ENCODE results near the gene ADGRB3.

ADGRB3 gene

DNA sequence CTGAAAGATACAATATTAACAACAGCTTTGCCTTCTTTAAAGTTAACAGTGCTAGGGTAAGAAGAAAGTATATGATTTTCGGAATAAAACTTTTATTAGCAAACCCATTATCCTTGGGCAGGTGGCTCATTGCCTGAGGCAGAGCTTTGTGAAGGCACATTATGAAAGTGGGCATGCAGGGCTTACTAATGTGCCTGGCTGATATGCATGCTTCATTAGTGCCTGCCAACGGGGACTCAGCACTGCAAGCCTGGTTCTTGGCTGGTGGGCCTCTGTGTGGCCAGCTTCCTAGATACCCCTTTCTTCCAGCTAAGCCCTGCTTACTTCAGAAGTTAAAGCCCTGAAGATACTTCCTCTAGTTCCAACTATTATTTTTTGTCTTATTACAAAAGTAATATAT lies 481.6 kb downstream of the ADGRB3 start:
- TF ChIP-seq GATA2 (IDR thresholded peaks at IDR 0.05; ENCODE audit: low read depth, low read length) (no peak), GATA3 (IDR thresholded peaks at IDR 0.05; ENCODE audit: low read depth, low read length) (no peak)

DNA sequence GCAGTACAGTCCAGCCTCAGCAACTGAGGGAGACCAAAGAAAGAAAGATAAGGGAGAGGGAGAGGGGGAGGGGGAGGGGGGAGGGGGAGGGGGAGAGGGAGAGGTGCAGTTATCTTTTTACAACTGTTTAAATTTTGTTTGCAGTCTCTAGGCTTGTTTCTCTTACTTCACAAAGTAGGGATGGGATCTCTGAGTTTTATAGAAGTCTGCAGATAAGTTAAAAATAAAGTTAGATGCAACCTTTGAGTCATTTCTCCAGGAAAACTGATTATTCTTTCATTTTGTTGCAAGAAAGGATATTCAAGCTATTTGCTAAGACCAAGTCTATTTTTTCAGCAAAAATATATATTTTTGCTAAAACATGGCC lies 487.3 kb downstream of the ADGRB3 start:
- TF ChIP-seq GATA2 (IDR thresholded peaks at IDR 0.05; ENCODE audit: low read depth, low read length): no peak
- no peak for TF ChIP-seq GATA3 (IDR thresholded peaks at IDR 0.05; ENCODE audit: low read depth, low read length)

DNA sequence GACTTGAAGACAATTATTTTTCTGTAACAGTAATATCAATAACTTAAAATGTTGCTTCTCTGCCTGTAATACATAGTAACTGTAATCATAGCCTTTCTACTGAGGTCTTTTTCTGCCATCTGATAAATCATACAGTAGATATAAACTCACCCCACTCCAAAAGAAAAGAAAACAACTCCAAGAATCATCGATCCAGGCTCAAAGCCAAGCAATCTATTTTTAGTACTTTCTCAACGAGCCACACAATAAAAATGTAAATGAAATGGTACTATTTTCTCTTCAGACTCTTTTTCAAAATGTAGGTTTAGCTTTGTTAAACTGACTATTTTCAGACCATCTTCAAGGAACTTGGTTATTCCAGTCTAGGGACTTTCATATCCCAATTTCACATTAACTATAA lies 493.3 kb downstream of the ADGRB3 start:
- TF ChIP-seq GATA3 (IDR thresholded peaks at IDR 0.05; ENCODE audit: low read depth, low read length) (no peak), GATA2 (IDR thresholded peaks at IDR 0.05; ENCODE audit: low read depth, low read length) (no peak)

DNA sequence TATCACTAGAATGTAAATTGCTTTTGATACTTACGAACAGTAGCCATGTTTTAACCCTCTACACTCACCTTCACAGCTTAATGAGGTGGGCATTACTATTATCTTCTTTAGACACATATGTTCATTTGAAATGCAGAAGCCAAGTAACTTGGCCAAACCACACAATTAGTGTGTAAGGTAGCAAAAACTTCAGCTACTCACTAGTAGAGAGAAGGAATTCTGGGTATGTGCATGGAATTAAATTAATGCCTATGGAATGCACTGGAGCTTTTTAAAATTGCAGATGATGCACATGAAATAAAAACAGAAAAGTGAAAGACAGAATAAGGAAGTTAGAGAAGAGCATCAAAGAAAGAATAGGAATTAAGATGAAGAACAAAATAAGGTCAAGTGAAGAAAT lies 494.0 kb downstream of the ADGRB3 start:
- no peak for TF ChIP-seq GATA2 (IDR thresholded peaks at IDR 0.05; ENCODE audit: low read depth, low read length)
- TF ChIP-seq GATA3 (IDR thresholded peaks at IDR 0.05; ENCODE audit: low read depth, low read length): no peak

DNA sequence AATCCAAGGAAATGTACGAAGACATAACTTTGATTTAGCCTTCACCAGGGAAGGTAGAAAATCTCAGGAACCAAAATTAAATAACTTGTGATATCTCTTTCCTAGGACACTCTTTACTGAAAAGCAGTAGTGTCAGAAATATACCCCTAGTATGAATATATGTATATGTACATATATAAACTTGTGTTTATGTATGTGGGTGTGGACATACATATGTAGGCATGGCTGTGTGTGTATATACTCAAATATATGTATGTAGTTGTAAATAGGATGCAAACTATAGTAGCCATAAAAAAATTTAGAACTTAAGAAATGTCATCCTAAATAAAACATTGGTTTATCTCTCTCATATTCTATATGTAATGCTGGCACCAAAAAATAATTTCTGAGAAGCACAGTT lies 500.8 kb downstream of the ADGRB3 start:
- no peak for TF ChIP-seq GATA2 (IDR thresholded peaks at IDR 0.05; ENCODE audit: low read depth, low read length)

DNA sequence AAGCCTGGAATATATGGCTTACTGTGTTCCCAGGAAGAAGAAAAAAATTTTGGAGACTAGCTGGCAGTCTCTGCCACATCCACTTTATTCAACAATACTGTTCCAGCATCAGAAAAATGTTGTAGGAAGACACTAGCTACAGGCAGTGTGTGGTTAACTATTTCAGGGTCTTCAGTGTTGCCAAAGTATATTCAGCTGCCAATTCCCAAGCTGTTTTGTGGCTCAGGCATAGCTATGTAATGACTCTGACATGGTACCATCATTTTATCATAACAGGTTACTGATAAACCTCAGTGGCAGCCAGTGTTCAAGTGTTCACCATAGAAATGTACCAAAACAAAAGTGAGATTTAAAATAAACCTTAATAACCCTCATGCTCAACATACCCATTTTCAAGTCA lies 503.1 kb downstream of the ADGRB3 start:
- no peak for TF ChIP-seq GATA2 (IDR thresholded peaks at IDR 0.05; ENCODE audit: low read depth, low read length)
- TF ChIP-seq GATA3 (IDR thresholded peaks at IDR 0.05; ENCODE audit: low read depth, low read length): no peak

DNA sequence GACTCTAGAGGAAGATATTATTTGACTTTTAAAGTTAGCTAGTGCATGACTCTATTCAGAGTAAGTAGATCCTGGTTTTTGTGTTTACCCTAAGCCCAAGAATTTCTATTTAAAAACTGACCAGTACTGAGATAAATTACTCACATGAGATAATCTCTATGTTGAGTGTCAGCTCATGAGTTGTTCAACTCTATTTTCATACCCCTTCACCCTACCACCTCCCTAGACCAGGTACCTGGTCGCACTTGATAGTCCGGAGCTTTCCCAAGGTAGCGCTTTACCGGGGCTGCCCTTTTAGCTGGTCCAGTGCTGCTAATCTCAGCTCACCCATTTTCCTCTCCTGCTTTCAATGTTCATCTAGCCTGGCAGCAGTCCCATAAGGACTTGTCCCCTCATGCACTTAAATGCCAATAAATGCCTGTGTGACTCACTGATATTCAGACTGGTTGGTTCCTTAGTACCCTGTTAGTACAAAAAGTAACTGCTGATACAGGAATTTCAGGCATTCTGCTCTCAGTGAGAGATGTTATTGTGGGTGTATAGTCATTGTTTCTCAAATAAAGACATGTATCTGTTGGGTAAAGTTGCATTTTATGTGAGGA lies 503.9 kb downstream of the ADGRB3 start:
- TF ChIP-seq GATA2 (IDR thresholded peaks at IDR 0.05; ENCODE audit: low read depth, low read length) (no peak), GATA3 (IDR thresholded peaks at IDR 0.05; ENCODE audit: low read depth, low read length) (no peak)

DNA sequence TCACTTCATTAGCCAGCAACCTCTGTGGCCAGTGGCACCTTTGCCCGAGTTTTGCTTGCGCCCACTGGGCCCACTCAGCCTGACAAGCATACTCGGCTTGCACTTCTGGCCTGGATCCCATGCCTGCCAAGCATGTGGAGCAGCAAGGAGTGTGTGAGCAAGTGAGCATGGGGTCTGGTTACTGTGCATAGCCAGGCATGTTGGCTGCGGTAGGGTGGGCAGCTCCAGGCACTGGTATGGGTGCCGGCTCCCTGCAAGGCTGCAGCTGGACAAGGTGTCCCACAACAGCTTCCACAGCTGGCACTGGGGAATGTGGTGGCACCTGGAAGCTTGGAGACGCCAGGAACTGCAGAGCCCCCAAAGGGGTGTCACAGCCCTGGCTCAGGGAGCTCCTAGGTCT lies 510.0 kb downstream of the ADGRB3 start:
- TF ChIP-seq GATA2 (IDR thresholded peaks at IDR 0.05; ENCODE audit: low read depth, low read length) (no peak), GATA3 (IDR thresholded peaks at IDR 0.05; ENCODE audit: low read depth, low read length) (no peak)

DNA sequence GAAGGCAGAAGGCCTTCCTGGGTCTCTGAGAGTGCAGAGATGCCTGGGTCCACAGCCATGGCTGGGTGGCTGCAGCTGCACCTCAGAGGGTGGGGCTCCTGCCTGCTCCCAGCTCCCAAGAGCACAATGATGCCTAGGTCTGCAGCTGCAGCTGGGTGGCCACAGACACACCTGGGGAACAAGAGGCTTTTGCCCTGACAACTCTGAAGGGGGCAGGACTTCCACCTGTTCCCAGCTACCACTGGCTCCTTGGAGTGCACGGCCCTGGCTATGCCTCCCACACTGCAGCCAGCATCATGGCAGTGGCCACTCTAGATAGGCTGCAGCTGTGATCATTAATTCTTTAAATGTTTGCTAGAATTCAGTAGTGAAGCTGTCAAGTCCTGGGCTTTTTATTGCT lies 511.3 kb downstream of the ADGRB3 start:
- no peak for TF ChIP-seq GATA3 (IDR thresholded peaks at IDR 0.05; ENCODE audit: low read depth, low read length)
- TF ChIP-seq GATA2 (IDR thresholded peaks at IDR 0.05; ENCODE audit: low read depth, low read length): no peak

DNA sequence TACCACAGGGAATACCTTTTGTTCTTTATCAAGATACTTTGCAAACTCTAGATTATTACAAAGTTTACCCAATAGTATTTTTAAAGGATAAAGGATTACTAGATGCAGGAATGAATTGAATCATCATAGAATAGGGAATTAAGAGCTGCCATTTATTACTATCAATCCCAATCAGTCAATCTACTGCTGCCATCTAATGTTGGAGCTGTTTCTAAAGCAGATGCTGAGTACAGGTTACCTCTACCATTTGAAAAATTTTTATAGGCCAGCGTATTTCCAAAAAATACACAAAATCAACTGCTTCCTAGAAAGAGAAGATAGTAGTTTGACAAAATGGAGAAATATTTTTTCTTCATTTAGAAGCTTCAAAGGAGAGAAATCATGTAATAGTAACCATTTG lies 520.4 kb downstream of the ADGRB3 start:
- TF ChIP-seq GATA3 (IDR thresholded peaks at IDR 0.05; ENCODE audit: low read depth, low read length) (peak; percentile 13; the same call in 1 of the 2 replicates), GATA2 (IDR thresholded peaks at IDR 0.05; ENCODE audit: low read depth, low read length) (no peak)

DNA sequence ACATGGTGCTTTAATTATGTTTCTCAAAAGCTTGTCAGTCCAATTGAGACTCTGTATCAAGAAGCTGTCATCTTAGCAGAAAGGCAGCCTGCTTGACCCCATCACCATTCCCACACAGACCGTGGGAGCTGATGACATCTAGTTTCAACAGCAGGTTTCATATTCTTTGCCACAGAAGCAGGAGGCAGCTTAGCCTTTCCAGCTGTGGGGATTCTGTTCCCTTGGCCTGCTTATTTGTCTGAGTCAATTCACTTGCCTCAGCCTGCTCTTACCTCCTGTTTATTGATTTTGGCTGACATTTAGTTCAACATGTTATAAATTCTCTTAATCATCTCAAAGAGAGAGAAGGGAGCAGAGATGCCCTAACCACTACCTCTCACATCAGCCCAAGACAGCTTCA lies 527.7 kb downstream of the ADGRB3 start:
- no peak for TF ChIP-seq GATA2 (IDR thresholded peaks at IDR 0.05; ENCODE audit: low read depth, low read length)
- TF ChIP-seq GATA3 (IDR thresholded peaks at IDR 0.05; ENCODE audit: low read depth, low read length): no peak

DNA sequence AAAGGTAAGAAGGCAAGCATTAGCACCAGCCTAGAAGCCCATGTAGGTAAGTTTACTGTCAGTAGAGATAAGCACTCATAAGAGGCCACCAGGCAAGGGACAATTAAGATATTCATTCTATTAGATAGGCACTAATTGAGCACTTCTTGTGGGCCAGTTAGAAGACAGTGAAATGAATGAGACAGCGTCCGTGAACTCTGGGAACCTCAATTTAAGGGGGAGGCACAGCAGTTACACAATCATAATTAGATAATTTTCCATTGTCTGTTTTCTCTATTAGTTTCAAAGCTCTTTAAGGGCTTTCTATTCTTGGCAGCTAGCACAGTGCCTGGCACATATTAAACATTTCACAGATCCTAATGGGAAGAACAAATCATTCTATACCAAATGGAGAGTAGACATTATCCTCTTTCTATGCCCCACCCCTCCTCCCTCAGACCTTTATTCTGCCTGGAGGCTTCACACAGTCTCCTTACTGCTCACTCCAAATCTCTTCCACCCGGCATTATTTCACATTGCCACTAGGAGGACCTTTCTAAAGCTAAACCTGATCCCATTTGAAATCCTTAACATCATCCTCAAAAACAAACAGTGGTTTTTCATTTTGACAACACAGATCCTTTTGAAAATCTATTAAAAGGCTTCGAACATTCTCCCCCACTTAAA lies 529.6 kb downstream of the ADGRB3 start:
- TF ChIP-seq GATA3 (IDR thresholded peaks at IDR 0.05; ENCODE audit: low read depth, low read length) (no peak), GATA2 (IDR thresholded peaks at IDR 0.05; ENCODE audit: low read depth, low read length) (no peak)

DNA sequence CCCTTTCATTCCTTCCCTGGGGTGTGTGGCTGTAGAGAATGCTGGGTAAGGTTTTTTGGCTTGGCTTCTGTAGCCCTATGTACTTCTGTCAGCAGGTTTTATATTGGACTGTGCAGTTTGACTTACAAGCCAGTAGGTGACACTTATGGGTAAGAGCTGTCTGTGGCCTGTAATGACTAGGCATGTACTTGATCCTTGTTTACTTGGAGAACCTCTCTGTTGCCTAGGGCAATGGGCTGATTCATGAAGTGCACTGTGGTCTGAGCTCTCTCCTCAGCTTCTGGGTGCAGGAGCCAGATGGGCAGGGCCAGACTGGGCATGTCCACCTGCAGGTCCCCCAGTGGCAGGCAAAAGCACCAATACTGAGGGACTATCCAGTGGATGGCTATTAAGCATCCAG lies 544.6 kb downstream of the ADGRB3 start:
- no peak for TF ChIP-seq GATA3 (IDR thresholded peaks at IDR 0.05; ENCODE audit: low read depth, low read length)
- TF ChIP-seq GATA2 (IDR thresholded peaks at IDR 0.05; ENCODE audit: low read depth, low read length): no peak

DNA sequence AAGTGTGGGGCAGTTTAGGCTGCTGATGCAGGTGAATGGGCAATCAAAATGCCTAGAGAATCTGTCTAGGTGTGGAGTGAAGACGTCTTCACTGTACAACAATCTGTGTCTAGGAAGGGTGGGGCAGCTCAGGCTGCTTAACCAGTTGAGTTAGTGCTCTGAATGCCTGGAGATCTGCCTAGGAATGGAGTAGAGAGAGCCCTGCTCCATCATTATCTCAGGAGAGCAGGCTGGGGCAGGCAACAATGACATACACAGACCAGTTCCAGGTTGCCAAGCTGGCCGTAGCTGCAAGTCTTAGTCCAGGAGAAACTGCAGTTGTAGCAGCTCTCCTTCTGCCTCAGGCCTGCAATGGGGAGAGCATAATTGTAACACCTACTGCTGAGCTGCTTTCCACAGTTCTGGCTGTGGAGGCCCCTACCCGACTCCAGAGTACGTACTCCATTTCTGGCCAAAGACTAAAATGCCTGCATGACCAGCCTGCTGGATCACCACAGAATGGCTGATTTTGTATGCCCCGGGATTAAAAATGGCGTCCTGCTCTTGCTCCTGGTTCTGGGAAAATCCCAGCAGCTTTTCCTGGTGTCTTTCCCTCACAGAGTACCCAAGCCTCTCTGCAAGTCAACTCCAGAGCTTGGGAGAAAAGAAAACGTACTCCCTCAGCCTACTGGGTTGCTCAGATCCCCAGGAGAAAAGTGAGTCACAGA lies 545.4 kb downstream of the ADGRB3 start:
- TF ChIP-seq GATA2 (IDR thresholded peaks at IDR 0.05; ENCODE audit: low read depth, low read length) (no peak), GATA3 (IDR thresholded peaks at IDR 0.05; ENCODE audit: low read depth, low read length) (no peak)

DNA sequence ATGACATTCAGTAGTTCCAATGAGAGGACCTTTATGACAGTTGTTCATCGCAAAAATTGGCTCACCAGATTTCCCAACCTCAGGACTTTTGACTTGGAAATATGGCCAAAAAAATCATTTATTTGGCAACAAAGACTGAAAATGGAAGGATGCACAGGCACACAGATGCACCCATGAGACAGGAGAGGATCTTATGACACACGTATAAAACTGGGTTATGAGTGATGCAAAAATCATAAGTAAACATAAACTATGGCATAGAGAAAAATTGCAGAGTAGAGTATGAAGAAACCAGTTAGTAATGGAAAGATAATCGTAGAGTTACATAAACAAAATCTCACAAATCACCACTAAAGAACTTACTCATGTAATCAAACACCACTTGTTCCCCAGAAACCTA lies 546.9 kb downstream of the ADGRB3 start:
- TF ChIP-seq GATA3 (IDR thresholded peaks at IDR 0.05; ENCODE audit: low read depth, low read length) (no peak), GATA2 (IDR thresholded peaks at IDR 0.05; ENCODE audit: low read depth, low read length) (no peak)

Measured in SH-SY5Y (cell line).